Stimulated activated effector memory CD8-positive, alpha-beta T cell treated with anti-CD3 and anti-CD28 coated beads, Interleukin-12 subunit alpha, Interleukin-12 subunit beta, amount 100 ng/mL, for 72 hours (primary cell): ENCODE measurements around the gene SKAP1.
"Not testable (repeated sequence)": the region's sequence is repeated elsewhere in the genome, so short reads cannot be mapped to it uniquely, and the experiment has no call there.

Experiments used
- ATAC-seq: fragments of 150-1000 bp; cut with Tn5 transposase; 2 replicates; pipeline ENCODE4 v1.10.0; 2021
- DNase-seq, 2 donors: peaks; one replicate each; pipeline ENCODE4 v3.0.0; 2021 to 2022; ENCODE audit warnings: low spot score in 2 of 2
- H3K27ac Mint-ChIP-seq: one replicate; pipeline ENCODE4 v1.8.0; 2022; ENCODE audit warnings: mild to moderate bottlenecking, mixed read lengths
- H3K36me3 Mint-ChIP-seq: one replicate; pipeline ENCODE4 v1.8.0; 2022; ENCODE audit warnings: mild to moderate bottlenecking, mixed read lengths
- H3K4me1 Mint-ChIP-seq: one replicate; pipeline ENCODE4 v1.8.0; 2022; ENCODE audit warnings: mixed read lengths
- H3K4me3 Mint-ChIP-seq: one replicate; pipeline ENCODE4 v1.8.0; 2022; ENCODE audit warnings: mild to moderate bottlenecking, mixed read lengths
- H3K9me3 Mint-ChIP-seq: one replicate; pipeline ENCODE4 v1.8.0; 2022; ENCODE audit warnings: mixed read lengths

The SKAP1 gene

DNA sequence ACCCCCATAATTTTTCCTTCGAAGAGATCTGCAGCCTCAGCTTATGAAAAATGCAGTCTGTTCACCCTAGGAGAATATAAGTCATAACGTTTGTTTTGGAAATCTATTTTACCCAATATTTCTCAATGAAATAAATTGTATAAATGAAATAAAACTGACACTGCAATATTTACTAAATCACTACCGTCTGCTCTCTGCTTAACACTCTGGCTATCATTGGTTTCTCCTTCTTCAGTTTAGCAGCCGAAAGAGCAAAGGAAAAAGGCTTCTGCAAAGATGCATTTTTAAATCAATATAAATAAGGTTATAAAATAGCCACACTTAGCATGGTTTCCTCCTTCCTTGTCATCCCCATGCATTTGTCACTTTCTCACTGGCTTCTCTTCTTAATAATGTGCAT lies 174.3 kb downstream of the SKAP1 start:
- H3K4me1 Mint-ChIP-seq, result peaks cover 17% of the 10 kb centered on the region
- DNase-seq (no peak), ATAC-seq (no peak)
- H3K27ac Mint-ChIP-seq, result no peak overlapping the region
- peaks cover 16% of the 10 kb centered on the region for H3K36me3 Mint-ChIP-seq
- no peaks in the 10 kb centered on the region for H3K9me3 Mint-ChIP-seq
- no peak overlapping the region for H3K4me3 Mint-ChIP-seq

DNA sequence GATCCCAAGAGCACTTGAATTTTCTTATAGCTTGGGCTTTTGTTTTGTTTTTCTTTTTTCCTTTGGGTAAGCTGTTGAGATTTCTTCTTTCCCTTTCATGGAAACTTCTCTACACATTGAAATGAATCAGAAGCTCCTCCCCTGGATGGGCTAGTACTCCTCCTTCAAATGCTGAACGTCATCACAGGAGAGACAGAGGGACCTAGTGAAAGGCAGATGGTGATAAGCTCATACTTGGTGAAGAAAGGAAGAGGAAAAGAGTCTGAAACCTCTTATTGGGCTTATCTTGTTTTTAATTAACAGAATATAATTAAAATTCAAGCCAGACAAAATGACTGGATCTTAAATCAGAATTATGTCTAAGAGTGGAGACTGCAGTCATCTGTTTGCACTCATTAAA lies 175.1 kb downstream of the SKAP1 start:
- Mint-ChIP-seq H3K4me3 (no peak overlapping the region), H3K36me3 (peaks cover 16% of the 10 kb centered on the region), H3K9me3 (no peaks in the 10 kb centered on the region), H3K27ac (peak overlapping the region; percentile 30), H3K4me1 (peaks cover 17% of the 10 kb centered on the region)
- DNase-seq (no peak), ATAC-seq (no peak)

DNA sequence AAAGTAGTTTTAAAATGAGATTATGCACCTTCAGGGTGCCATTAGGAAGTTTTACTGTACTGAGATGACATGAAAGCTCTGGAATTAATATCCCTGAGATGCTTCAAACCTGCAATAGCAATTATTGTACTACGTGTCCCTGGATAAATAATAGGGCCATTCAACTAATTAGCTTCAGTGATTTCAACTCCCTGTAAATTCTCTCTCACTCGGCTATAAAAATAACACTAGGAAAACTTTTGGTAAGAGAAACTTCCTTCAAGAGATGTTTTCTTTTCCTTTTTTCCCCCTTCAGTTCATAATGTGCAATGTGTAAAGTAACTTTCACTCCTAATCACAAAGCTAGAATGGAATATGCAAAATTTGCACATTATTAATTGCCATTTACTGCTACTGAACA lies 176.0 kb downstream of the SKAP1 start:
- peaks cover 16% of the 10 kb centered on the region for H3K36me3 Mint-ChIP-seq
- H3K4me1 Mint-ChIP-seq, result peaks cover 17% of the 10 kb centered on the region
- H3K9me3 Mint-ChIP-seq, result no peaks in the 10 kb centered on the region
- no peak overlapping the region for H3K27ac Mint-ChIP-seq
- ATAC-seq (no peak), DNase-seq (no peak)
- no peak overlapping the region for H3K4me3 Mint-ChIP-seq

DNA sequence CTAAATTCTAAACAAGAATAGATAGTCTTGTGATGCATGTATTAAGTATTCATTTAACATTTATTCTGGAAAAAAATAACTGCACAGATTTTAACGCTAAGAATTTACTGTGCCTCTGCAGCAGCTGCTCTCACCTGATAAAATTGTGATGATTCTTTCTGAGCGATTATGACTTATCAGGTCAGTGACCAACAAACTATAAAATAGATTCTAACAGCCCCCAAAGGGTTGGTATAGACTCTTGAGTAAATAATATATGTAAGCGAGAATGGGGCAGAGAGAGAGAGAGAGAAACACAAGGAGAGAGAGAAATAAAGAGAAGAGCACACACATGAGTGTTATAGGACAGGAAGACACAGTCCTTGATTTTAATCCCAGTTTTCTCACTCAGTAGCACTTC lies 178.1 kb downstream of the SKAP1 start:
- DNase-seq (no peak), ATAC-seq (no peak)
- Mint-ChIP-seq H3K9me3 (no peaks in the 10 kb centered on the region), H3K4me1 (peaks cover 21% of the 10 kb centered on the region), H3K36me3 (peaks cover 15% of the 10 kb centered on the region), H3K4me3 (no peak overlapping the region), H3K27ac (no peak overlapping the region)

- Mint-ChIP-seq H3K9me3 (no peaks in the 10 kb centered on the region), H3K27ac (no peak overlapping the region), H3K4me3 (no peak overlapping the region), H3K4me1 (peaks cover 31% of the 10 kb centered on the region), H3K36me3 (peaks cover 15% of the 10 kb centered on the region)
- DNase-seq, result no peak
- ATAC-seq, result no peak
Observed at GRCh38 chr17:48250949-48251348, 179.1 kb downstream of the SKAP1 start.

GRCh38 chr17:48250059-48250458 lies 180.0 kb downstream of the SKAP1 start:
- Mint-ChIP-seq H3K4me1 (peaks cover 32% of the 10 kb centered on the region), H3K36me3 (peaks cover 15% of the 10 kb centered on the region)
- DNase-seq, ATAC-seq, H3K27ac Mint-ChIP-seq, H3K4me3 Mint-ChIP-seq, H3K9me3 Mint-ChIP-seq: not testable (repeated sequence)

DNA sequence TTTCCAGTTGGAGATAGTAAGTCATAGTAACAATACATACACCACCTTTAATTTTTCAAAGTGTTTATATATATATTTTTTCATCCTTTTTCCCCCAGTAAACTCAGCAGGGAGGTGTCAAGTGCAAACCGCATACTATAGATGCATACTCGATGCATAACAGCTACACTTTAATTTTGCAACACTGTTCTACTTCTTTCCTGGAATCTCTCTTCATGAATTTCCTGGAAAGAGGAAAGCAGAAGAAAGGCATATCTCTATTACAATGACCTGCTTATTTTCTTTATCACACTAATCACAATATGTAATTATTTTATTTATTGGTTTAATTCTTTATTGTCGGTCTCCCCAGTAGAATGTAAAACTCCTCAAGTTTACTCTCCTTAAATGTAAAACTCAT lies 182.4 kb downstream of the SKAP1 start:
- ATAC-seq (no peak), DNase-seq (no peak)
- Mint-ChIP-seq H3K9me3 (no peaks in the 10 kb centered on the region), H3K36me3 (peaks cover 6% of the 10 kb centered on the region), H3K4me3 (no peak overlapping the region), H3K27ac (no peak overlapping the region), H3K4me1 (peaks cover 37% of the 10 kb centered on the region)

DNA sequence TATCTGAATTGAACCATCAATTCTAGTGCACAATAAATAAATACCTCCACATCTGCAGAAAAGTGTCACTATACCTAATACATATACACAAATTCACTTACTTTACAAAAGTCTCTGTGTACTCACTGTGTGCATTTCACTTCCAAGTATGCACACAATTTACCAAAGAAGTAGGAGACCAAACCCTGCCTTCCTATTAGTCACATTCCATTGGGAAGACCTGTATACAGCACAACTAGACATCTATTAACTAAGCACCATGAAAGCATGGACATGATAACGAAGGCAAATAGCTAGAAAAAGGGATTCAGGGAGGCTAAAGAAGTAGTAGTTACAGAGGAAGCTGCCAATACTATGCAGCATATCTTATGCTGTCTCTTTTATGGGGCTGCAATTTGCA lies 183.0 kb downstream of the SKAP1 start:
- no peak for ATAC-seq
- Mint-ChIP-seq H3K36me3 (peaks cover 6% of the 10 kb centered on the region), H3K4me1 (peaks cover 36% of the 10 kb centered on the region), H3K4me3 (no peak overlapping the region), H3K9me3 (no peaks in the 10 kb centered on the region), H3K27ac (no peak overlapping the region)
- DNase-seq, result no peak

GRCh38 chr17:48246612-48247011 lies 183.4 kb downstream of the SKAP1 start:
- H3K9me3 Mint-ChIP-seq, result no peaks in the 10 kb centered on the region
- H3K27ac Mint-ChIP-seq, result no peak overlapping the region
- ATAC-seq, result no peak
- peaks cover 37% of the 10 kb centered on the region for H3K4me1 Mint-ChIP-seq
- no peak overlapping the region for H3K4me3 Mint-ChIP-seq
- H3K36me3 Mint-ChIP-seq, result peaks cover 6% of the 10 kb centered on the region
- DNase-seq, result no peak

DNA sequence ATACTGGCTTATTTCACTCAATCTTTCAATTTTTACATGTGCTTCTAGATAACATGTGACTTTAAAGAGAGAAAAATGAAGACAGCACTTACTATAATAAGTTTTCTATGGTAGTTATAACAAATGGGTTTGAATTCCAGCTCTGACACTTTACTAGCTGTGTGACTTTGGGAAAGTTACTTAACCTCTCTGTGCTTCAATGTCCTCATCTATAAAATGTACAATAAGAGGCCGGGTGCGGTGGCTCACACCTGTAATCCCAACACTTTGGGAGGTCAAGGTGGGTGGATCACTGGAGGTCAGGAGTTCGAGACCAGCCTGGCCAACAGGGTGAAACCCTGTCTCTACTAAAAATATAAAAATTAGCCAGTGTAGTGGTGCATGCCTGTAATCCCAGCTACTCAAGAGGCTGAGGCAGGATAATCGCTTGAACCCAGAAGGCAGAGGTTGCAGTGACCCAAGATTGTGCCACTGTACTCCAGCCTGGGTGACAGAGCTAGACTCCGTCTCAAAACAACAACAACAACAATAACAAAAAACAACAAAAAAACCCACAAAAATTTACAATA lies 184.5 kb downstream of the SKAP1 start:
- DNase-seq, ATAC-seq, H3K36me3 Mint-ChIP-seq, H3K4me3 Mint-ChIP-seq, H3K27ac Mint-ChIP-seq, H3K9me3 Mint-ChIP-seq: not testable (repeated sequence)
- peaks cover 46% of the 10 kb centered on the region for H3K4me1 Mint-ChIP-seq

DNA sequence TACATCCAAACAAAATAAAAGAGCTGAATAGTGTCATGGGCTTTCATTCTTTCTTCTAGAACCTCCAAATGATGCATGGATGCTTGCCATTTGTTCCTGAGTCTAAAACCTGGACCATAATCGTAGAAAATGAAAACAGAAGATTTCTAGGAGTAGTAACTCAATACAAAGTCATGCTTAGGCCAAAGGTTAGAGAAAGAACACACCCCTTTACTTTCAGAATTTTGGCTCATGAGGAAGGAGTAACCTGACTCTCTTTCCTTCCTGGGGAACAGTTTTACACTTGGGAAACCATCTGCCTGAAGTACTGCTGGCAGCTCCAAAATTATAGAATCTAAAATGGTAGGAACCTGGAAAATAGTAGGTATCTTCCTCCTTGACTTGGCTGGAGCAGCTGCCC lies 185.2 kb downstream of the SKAP1 start:
- no peaks in the 10 kb centered on the region for H3K9me3 Mint-ChIP-seq
- no peak for ATAC-seq
- peaks cover 6% of the 10 kb centered on the region for H3K36me3 Mint-ChIP-seq
- H3K4me3 Mint-ChIP-seq, result no peak overlapping the region
- H3K4me1 Mint-ChIP-seq, result peaks cover 51% of the 10 kb centered on the region
- no peak overlapping the region for H3K27ac Mint-ChIP-seq
- no peak for DNase-seq

DNA sequence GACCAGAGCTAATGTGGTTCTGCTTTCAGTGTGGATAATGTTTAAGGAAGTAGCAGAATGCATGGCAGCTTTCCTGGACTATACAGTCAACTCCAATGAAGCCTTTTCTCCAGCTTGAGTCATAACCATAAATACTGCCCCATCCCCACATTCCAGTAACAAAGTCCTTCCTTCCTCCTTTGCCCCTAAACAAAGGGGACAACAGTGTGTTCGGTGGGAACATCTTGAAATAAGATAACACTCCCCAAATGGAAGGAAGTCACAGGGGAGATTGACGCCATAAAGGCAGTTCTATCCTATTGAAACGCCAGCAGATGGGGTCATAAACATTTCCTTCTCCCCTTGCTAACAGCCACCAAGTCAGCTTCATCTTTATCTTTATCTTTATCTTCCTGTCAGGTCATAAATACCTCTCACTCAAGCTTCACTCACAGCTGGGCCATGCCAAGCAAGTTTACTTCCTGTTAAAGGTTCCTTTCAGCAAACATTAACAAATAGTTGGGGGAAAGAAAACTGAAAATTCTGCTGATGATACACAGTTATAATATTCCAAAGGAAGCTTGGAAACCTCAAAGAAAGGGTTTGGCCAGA lies 185.8 kb downstream of the SKAP1 start:
- H3K27ac Mint-ChIP-seq, result peak overlapping the region; percentile 38
- DNase-seq (no peak), ATAC-seq (no peak)
- peaks cover 57% of the 10 kb centered on the region for H3K4me1 Mint-ChIP-seq
- peaks cover 6% of the 10 kb centered on the region for H3K36me3 Mint-ChIP-seq
- H3K4me3 Mint-ChIP-seq, result no peak overlapping the region
- H3K9me3 Mint-ChIP-seq, result no peaks in the 10 kb centered on the region

- Mint-ChIP-seq H3K27ac (no peak overlapping the region), H3K9me3 (no peaks in the 10 kb centered on the region), H3K4me3 (no peak overlapping the region), H3K36me3 (peaks cover 10% of the 10 kb centered on the region), H3K4me1 (peaks cover 69% of the 10 kb centered on the region)
- DNase-seq, result no peak
- ATAC-seq, result no peak
Observed at GRCh38 chr17:48241770-48242497, 188.1 kb downstream of the SKAP1 start.

- Mint-ChIP-seq H3K27ac (peak overlapping the region; percentile 61), H3K4me3 (peak overlapping the region; percentile 28), H3K4me1 (peaks cover 67% of the 10 kb centered on the region), H3K36me3 (peaks cover 15% of the 10 kb centered on the region), H3K9me3 (no peaks in the 10 kb centered on the region)
- ATAC-seq, result peak; percentile 96
- peak in 1 of 2 donors; percentile 56 for DNase-seq
Observed at GRCh38 chr17:48241131-48241591, 188.9 kb downstream of the SKAP1 start.

DNA sequence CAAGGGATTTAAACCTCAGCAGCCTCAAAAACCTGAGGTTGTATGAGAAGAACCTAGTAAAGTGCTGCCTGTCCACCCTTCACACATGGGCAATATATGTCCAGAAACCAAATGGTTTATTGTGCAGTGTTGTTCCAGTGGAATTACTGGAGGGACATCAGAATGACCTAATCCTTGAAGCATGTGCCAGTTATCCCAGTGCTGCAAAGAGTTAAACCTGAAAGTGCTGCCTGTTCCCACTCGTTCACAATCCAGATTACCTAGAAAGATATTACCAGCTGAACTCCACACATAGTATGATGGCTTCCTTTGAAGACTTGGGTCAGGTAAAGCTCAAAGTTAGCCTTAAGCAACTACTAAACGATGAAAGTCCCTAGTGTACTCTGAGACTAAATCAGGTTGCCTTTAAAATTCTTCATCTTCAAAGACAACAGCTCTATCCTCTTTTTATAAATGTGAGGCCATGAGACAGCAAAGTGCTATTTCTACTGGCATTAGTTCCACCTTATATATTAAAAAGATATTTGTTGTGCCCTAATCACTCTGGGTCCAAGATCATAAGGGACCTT lies 189.4 kb downstream of the SKAP1 start:
- Mint-ChIP-seq H3K36me3 (peaks cover 15% of the 10 kb centered on the region), H3K4me3 (peak overlapping the region; percentile 28)
- ATAC-seq, result no peak

DNA sequence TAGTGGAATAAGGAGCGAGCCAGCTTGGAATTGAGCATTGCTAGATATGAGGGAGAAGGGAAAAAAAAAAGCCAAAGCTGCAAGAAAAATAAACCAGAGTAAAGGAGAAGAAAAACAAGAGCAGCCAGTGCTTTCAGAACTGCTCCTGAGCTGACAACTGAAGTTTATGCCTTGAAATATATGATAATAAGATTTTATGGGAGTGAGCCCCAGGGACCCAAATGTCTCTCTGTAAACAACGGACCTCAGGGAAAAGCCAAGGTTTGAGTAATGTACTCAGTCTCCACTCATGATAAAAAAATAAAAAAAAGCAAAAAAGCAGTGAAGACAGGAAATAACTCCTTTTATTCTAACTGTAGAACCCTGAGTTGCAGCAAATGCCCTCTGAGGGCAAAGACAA lies 189.9 kb downstream of the SKAP1 start:
- peaks cover 64% of the 10 kb centered on the region for H3K4me1 Mint-ChIP-seq
- no peaks in the 10 kb centered on the region for H3K9me3 Mint-ChIP-seq
- ATAC-seq (no peak), DNase-seq (no peak)
- peaks cover 15% of the 10 kb centered on the region for H3K36me3 Mint-ChIP-seq
- H3K27ac Mint-ChIP-seq, result peak overlapping the region; percentile 11
- peak overlapping the region; percentile 22 for H3K4me3 Mint-ChIP-seq

More for the DNA sequence above, 189.4 kb downstream of the SKAP1 start:
- peaks cover 64% of the 10 kb centered on the region for H3K4me1 Mint-ChIP-seq
- H3K9me3 Mint-ChIP-seq, result no peaks in the 10 kb centered on the region
- peak overlapping the region; percentile 61 for H3K27ac Mint-ChIP-seq
- no peak for DNase-seq
